PC-3 (cell line): Measurements from ENCODE around the gene TTC19. TPM values are rescaled to one million over a fixed set of nuclear protein-coding genes. Genes with fewer than 3 reads are reported as not detected.

ENCODE experiments used
- ATAC-seq: fragments of 200-7000 bp; cut with Tn5 transposase; 2 replicates; pipeline ENCODE4 v1.9.1; 2020; ENCODE audit warnings: mild to moderate bottlenecking, moderate library complexity
- BruUV-seq: library from RNA; stranded (reverse); fragments of 400-500 nt; replicated peaks from 2 replicates; lab custom pipeline; 2021; lab: Mats Ljungman, UMichigan
- CTCF ChIA-PET: fragments of 300-600 bp; sonication (Branson Sonifier 250); formaldehyde crosslinking; loops from one replicate; lab custom pipeline; 2022; ENCODE audit warnings: antibody characterized with exemption; lab: Charles Lee
- POLR2A ChIA-PET: fragments of 300-600 bp; sonication (Branson Sonifier 250); formaldehyde crosslinking; loops from one replicate; lab custom pipeline; 2022; ENCODE audit warnings: antibody characterized with exemption; ENCODE audit not compliant: unreplicated experiment; lab: Charles Lee
- DNase-seq: peaks from one replicate; pipeline ENCODE4 v3.0.0-alpha.2; 2015
- H2AFZ ChIP-seq: fragments of 300-600 bp; sonication (generic); 2 replicates; pipeline ENCODE4 v1.6.0; 2016; ENCODE audit warnings: antibody characterized with exemption, low read length
- H3F3A ChIP-seq: fragments of 300-600 bp; sonication (generic); one replicate; pipeline ENCODE4 v1.6.0; 2017; ENCODE audit warnings: antibody characterized with exemption, low read length, control low read depth, mild to moderate bottlenecking; ENCODE audit not compliant: unreplicated experiment
- H3K27ac ChIP-seq: fragments of 300-600 bp; sonication (generic); 2 replicates; pipeline ENCODE4 v1.5.1; 2016; ENCODE audit warnings: mild to moderate bottlenecking, low read length
- H3K27me3 ChIP-seq: fragments of 300-600 bp; sonication (generic); 2 replicates; pipeline ENCODE4 v1.6.1; 2016; ENCODE audit warnings: low read length, mixed read lengths
- H3K36me3 ChIP-seq: fragments of 300-600 bp; sonication (generic); 2 replicates; pipeline ENCODE4 v1.6.1; 2016; ENCODE audit warnings: low read depth, mixed run types, low read length, mixed read lengths
- H3K4me1 ChIP-seq: fragments of 300-600 bp; sonication (generic); 2 replicates; pipeline ENCODE4 v1.5.1; 2016; ENCODE audit warnings: low read length; ENCODE audit not compliant: insufficient read depth
- H3K4me2 ChIP-seq: fragments of 300-600 bp; sonication (generic); 2 replicates; pipeline ENCODE4 v1.6.0; 2016; ENCODE audit warnings: low read length
- H3K4me3 ChIP-seq: fragments of 300-600 bp; sonication (generic); 2 replicates; pipeline ENCODE4 v1.5.1; 2016; ENCODE audit warnings: mild to moderate bottlenecking, low read length, mixed read lengths
- H3K79me2 ChIP-seq: fragments of 300-600 bp; sonication (generic); 2 replicates; pipeline ENCODE4 v1.6.1; 2017; ENCODE audit warnings: low read length, mixed read lengths
- H3K9ac ChIP-seq: fragments of 300-600 bp; sonication (generic); 2 replicates; pipeline ENCODE4 v1.6.0; 2016; ENCODE audit warnings: mild to moderate bottlenecking, low read length
- H3K9me2 ChIP-seq: fragments of 300-600 bp; sonication (generic); replicated peaks from 2 replicates; pipeline ENCODE4 v1.6.1; 2016; ENCODE audit warnings: mixed run types, low read length, mixed read lengths
- H3K9me3 ChIP-seq: fragments of 300-600 bp; sonication (generic); 2 replicates; pipeline ENCODE4 v1.6.1; 2016; ENCODE audit warnings: low read length, mixed read lengths
- H4K20me1 ChIP-seq: fragments of 300-600 bp; sonication (generic); 2 replicates; pipeline ENCODE4 v1.6.1; 2016; ENCODE audit warnings: low read length, mixed read lengths
- CTCF ChIP-seq: fragments of 300-600 bp; sonication (generic); conservative IDR thresholded peaks from 2 replicates; pipeline ENCODE4 v1.5.1; 2017; ENCODE audit warnings: antibody characterized with exemption, low read depth, mild to moderate bottlenecking, low read length
- EZH2 ChIP-seq: fragments of 300-600 bp; sonication (generic); IDR thresholded peaks from one replicate; pipeline ENCODE4 v1.6.1; 2017; ENCODE audit warnings: antibody characterized with exemption, mild to moderate bottlenecking, low read length; ENCODE audit not compliant: unreplicated experiment
- EZH2phosphoT487 ChIP-seq: fragments of 300-600 bp; sonication (generic); IDR thresholded peaks from 2 replicates; pipeline ENCODE4 v1.6.1; 2018; ENCODE audit warnings: mild to moderate bottlenecking, antibody characterized with exemption, low read length, borderline replicate concordance
- intact Hi-C: fragments of 100-400 bp; cut with micrococcal nuclease; formaldehyde crosslinking; loops from 2 replicates; pipeline ENCODE4 v1.9.0; 2023
- total RNA-seq: library from RNA; depleted of rRNA; stranded (reverse); fragments of >200 nt; gene quantifications from 2 replicates; pipeline ENCODE4 v1.2.3, GENCODE V29; 2014

Gene TTC19
- total RNA-seq, 1 experiment from 2014 or later, result 187 TPM

- H3K4me2 ChIP-seq, result no peak overlapping the region
- no peak for DNase-seq
- ChIA-PET POLR2A (no interaction called here), CTCF (no interaction called here)
- H3K9me2 ChIP-seq, result no peaks in the 10 kb centered on the region
- no peak for ATAC-seq
- H3K27me3 ChIP-seq, result no peaks in the 10 kb centered on the region
- H3F3A ChIP-seq, result peaks cover 18% of the 10 kb centered on the region
- BruUV-seq, result no TSS peak
- H4K20me1 ChIP-seq, result no peaks in the 10 kb centered on the region
- peaks cover 89% of the 10 kb centered on the region for H3K79me2 ChIP-seq
- peaks cover 4% of the 10 kb centered on the region; the same call in 1 of the 2 replicates for H3K36me3 ChIP-seq
- TF ChIP-seq CTCF (no peak), EZH2 (no peak), EZH2phosphoT487 (no peak)
- H3K9me3 ChIP-seq, result no peaks in the 10 kb centered on the region
- H3K27ac ChIP-seq, result peak overlapping the region; percentile 94
- H2AFZ ChIP-seq, result no peak overlapping the region
- H3K9ac ChIP-seq, result peak overlapping the region; percentile 71
- intact Hi-C loops, result no loop called here
- H3K4me3 ChIP-seq, result no peak overlapping the region
- H3K4me1 ChIP-seq, result peaks cover 71% of the 10 kb centered on the region
Measured at GRCh38 chr17:15955793-15956541, 43.7 kb upstream of the TTC19 start.

- POLR2A ChIA-PET, result no interaction called here
- no peak overlapping the region for H2AFZ ChIP-seq
- H3K27me3 ChIP-seq, result no peaks in the 10 kb centered on the region
- DNase-seq (peak; percentile 96), ATAC-seq (no peak)
- H3K9me3 ChIP-seq, result no peaks in the 10 kb centered on the region
- CTCF ChIA-PET, result no interaction called here
- H4K20me1 ChIP-seq, result no peaks in the 10 kb centered on the region
- no TSS peak for BruUV-seq
- TF ChIP-seq EZH2phosphoT487, result no peak
- no peak for TF ChIP-seq EZH2
- TF ChIP-seq CTCF, result no peak
- no peak overlapping the region for H3K4me3 ChIP-seq
- peak overlapping the region; percentile 21 for H3K4me2 ChIP-seq
- peaks cover 77% of the 10 kb centered on the region for H3K4me1 ChIP-seq
- no peaks in the 10 kb centered on the region for H3K9me2 ChIP-seq
- intact Hi-C loops, result no loop called here
- H3K27ac ChIP-seq, result peak overlapping the region; percentile 94
- peaks cover 89% of the 10 kb centered on the region for H3K79me2 ChIP-seq
- H3K9ac ChIP-seq, result peak overlapping the region; percentile 88
- peaks cover 18% of the 10 kb centered on the region for H3F3A ChIP-seq
- H3K36me3 ChIP-seq, result 0 out of 2 replicates have a peak, but pooled peaks cover 4% of the 10 kb centered on the region
Measured at GRCh38 chr17:15957206-15957605, 42.4 kb upstream of the TTC19 start.
